Measurements from ENCODE around the gene PCSK5.
A peak's percentile ranks its signal among the peaks of the same experiment; 100 is the strongest.

The PCSK5 gene

GRCh38 chr9:75873712-75874111, 16.8 kb upstream of the PCSK5 start:
- Mint-ChIP-seq H3K4me1 (no peaks in the 10 kb centered on the region), H3K36me3 (no peaks in the 10 kb centered on the region), H3K27ac (no peak overlapping the region), H3K27me3 (no peaks in the 10 kb centered on the region), H3K4me3 (no peak overlapping the region), H3K9me3 (peaks cover 3% of the 10 kb centered on the region)
- no peak for ATAC-seq

- H3K4me3 Mint-ChIP-seq, result no peak overlapping the region
- peaks cover 7% of the 10 kb centered on the region for H3K9me3 Mint-ChIP-seq
- H3K27me3 Mint-ChIP-seq, result no peaks in the 10 kb centered on the region
- ATAC-seq, result no peak
- no peaks in the 10 kb centered on the region for H3K36me3 Mint-ChIP-seq
- no peaks in the 10 kb centered on the region for H3K4me1 Mint-ChIP-seq
- H3K27ac Mint-ChIP-seq, result no peak overlapping the region
These were observed 13.4 kb upstream of the PCSK5 start for GRCh38 chr9:75876999-75877640.

- H3K27ac Mint-ChIP-seq, result no peak overlapping the region
- ATAC-seq, result no peak
- no peaks in the 10 kb centered on the region for H3K36me3 Mint-ChIP-seq
These were observed 12.0 kb upstream of the PCSK5 start for GRCh38 chr9:75878488-75878860.

GRCh38 chr9:75880618-75881017, 9.9 kb upstream of the PCSK5 start:
- Mint-ChIP-seq H3K4me3 (no peak overlapping the region), H3K9me3 (peaks cover 3% of the 10 kb centered on the region), H3K36me3 (no peaks in the 10 kb centered on the region), H3K27ac (no peak overlapping the region), H3K4me1 (no peaks in the 10 kb centered on the region), H3K27me3 (no peaks in the 10 kb centered on the region)
- ATAC-seq, result no peak

More at GRCh38 chr9:75878488-75878860, 12.0 kb upstream of the PCSK5 start:
- Mint-ChIP-seq H3K9me3 (peaks cover 5% of the 10 kb centered on the region), H3K4me1 (no peaks in the 10 kb centered on the region), H3K27me3 (no peaks in the 10 kb centered on the region), H3K4me3 (no peak overlapping the region)

- no peak for ATAC-seq
- Mint-ChIP-seq H3K9me3 (peaks cover 3% of the 10 kb centered on the region), H3K27me3 (no peaks in the 10 kb centered on the region), H3K36me3 (no peaks in the 10 kb centered on the region), H3K4me1 (no peaks in the 10 kb centered on the region), H3K4me3 (no peak overlapping the region), H3K27ac (no peak overlapping the region)
These were observed 8.7 kb upstream of the PCSK5 start for GRCh38 chr9:75881761-75882160.

GRCh38 chr9:75885652-75886051, 4.8 kb upstream of the PCSK5 start:
- Mint-ChIP-seq H3K4me3 (no peak overlapping the region), H3K9me3 (peaks cover 2% of the 10 kb centered on the region), H3K36me3 (no peaks in the 10 kb centered on the region), H3K27me3 (peaks cover 33% of the 10 kb centered on the region), H3K4me1 (peaks cover 16% of the 10 kb centered on the region), H3K27ac (no peak overlapping the region)
- ATAC-seq, result no peak

- peaks cover 28% of the 10 kb centered on the region for H3K4me1 Mint-ChIP-seq
- ATAC-seq, result no peak
- H3K9me3 Mint-ChIP-seq, result peaks cover 2% of the 10 kb centered on the region
- H3K27ac Mint-ChIP-seq, result no peak overlapping the region
- no peaks in the 10 kb centered on the region for H3K36me3 Mint-ChIP-seq
- peaks cover 59% of the 10 kb centered on the region for H3K27me3 Mint-ChIP-seq
- H3K4me3 Mint-ChIP-seq, result peak overlapping the region; percentile 52
These were observed 896 bp upstream of the PCSK5 start for GRCh38 chr9:75889577-75889976.

- Mint-ChIP-seq H3K9me3 (peaks cover 2% of the 10 kb centered on the region), H3K4me1 (peaks cover 28% of the 10 kb centered on the region), H3K27ac (no peak overlapping the region), H3K36me3 (no peaks in the 10 kb centered on the region), H3K27me3 (peaks cover 59% of the 10 kb centered on the region), H3K4me3 (peak overlapping the region; percentile 68)
- ATAC-seq, result no peak
These were observed 449 bp upstream of the PCSK5 start for GRCh38 chr9:75889977-75890471.

GRCh38 chr9:75891277-75891741, 836 bp downstream of the PCSK5 start:
- Mint-ChIP-seq H3K36me3 (no peaks in the 10 kb centered on the region), H3K27ac (no peak overlapping the region), H3K27me3 (peaks cover 59% of the 10 kb centered on the region), H3K4me1 (peaks cover 28% of the 10 kb centered on the region), H3K9me3 (peaks cover 2% of the 10 kb centered on the region), H3K4me3 (no peak overlapping the region)
- ATAC-seq, result no peak

GRCh38 chr9:75891771-75892215, 1.3 kb downstream of the PCSK5 start:
- Mint-ChIP-seq H3K9me3 (peaks cover 2% of the 10 kb centered on the region), H3K4me3 (no peak overlapping the region), H3K27ac (no peak overlapping the region), H3K4me1 (peaks cover 28% of the 10 kb centered on the region), H3K27me3 (peaks cover 59% of the 10 kb centered on the region), H3K36me3 (no peaks in the 10 kb centered on the region)
- ATAC-seq, result no peak

GRCh38 chr9:75892216-75892911, 1.9 kb downstream of the PCSK5 start:
- ATAC-seq, result no peak
- Mint-ChIP-seq H3K4me1 (peaks cover 28% of the 10 kb centered on the region), H3K4me3 (no peak overlapping the region), H3K9me3 (peaks cover 2% of the 10 kb centered on the region), H3K27ac (no peak overlapping the region), H3K27me3 (peaks cover 57% of the 10 kb centered on the region), H3K36me3 (no peaks in the 10 kb centered on the region)

- Mint-ChIP-seq H3K27ac (no peak overlapping the region), H3K4me3 (no peak overlapping the region), H3K9me3 (peaks cover 1% of the 10 kb centered on the region), H3K4me1 (peaks cover 28% of the 10 kb centered on the region), H3K36me3 (no peaks in the 10 kb centered on the region), H3K27me3 (peaks cover 52% of the 10 kb centered on the region)
- ATAC-seq, result no peak
These were observed 2.6 kb downstream of the PCSK5 start for GRCh38 chr9:75893106-75893505.

- Mint-ChIP-seq H3K9me3 (peaks cover 1% of the 10 kb centered on the region), H3K27me3 (peaks cover 45% of the 10 kb centered on the region), H3K27ac (no peak overlapping the region), H3K4me1 (peaks cover 23% of the 10 kb centered on the region), H3K36me3 (no peaks in the 10 kb centered on the region), H3K4me3 (no peak overlapping the region)
- no peak for ATAC-seq
These were observed 4.1 kb downstream of the PCSK5 start for GRCh38 chr9:75894566-75894965.

GRCh38 chr9:75895112-75895511, 4.6 kb downstream of the PCSK5 start:
- no peak overlapping the region for H3K27ac Mint-ChIP-seq
- no peak for ATAC-seq
- peaks cover 3% of the 10 kb centered on the region for H3K9me3 Mint-ChIP-seq
- peaks cover 17% of the 10 kb centered on the region for H3K4me1 Mint-ChIP-seq
- H3K36me3 Mint-ChIP-seq, result no peaks in the 10 kb centered on the region
- H3K4me3 Mint-ChIP-seq, result no peak overlapping the region
- H3K27me3 Mint-ChIP-seq, result peaks cover 39% of the 10 kb centered on the region

- Mint-ChIP-seq H3K27ac (no peak overlapping the region), H3K9me3 (peaks cover 6% of the 10 kb centered on the region), H3K4me3 (no peak overlapping the region), H3K36me3 (no peaks in the 10 kb centered on the region), H3K27me3 (peaks cover 31% of the 10 kb centered on the region), H3K4me1 (peaks cover 12% of the 10 kb centered on the region)
- no peak for ATAC-seq
These were observed 5.7 kb downstream of the PCSK5 start for GRCh38 chr9:75896193-75896592.

Data from stimulated activated memory B cell treated with anti-CD40 and anti-IgM and Interleukin-4, amounts not matched to agents 10 μg/mL and 1 μg/mL and 100 μg/mL, for 72 hours (primary cell).